HepG2 (cell line): Measurements from ENCODE around the gene BAZ1A. TPM values are rescaled to one million over a fixed set of nuclear protein-coding genes. Genes with fewer than 3 reads are reported as not detected.
A peak's percentile ranks its signal among the peaks of the same experiment; 100 is the strongest.

Experiments used
- ARNT2 ChIP-seq: sonication (generic); formaldehyde crosslinking; IDR thresholded peaks from 2 replicates; pipeline ENCODE4 v1.8.0; 2022; ENCODE audit warnings: mild to moderate bottlenecking, low read depth, missing genetic modification reagents, moderate library complexity
- BCL3 ChIP-seq: sonication (generic); formaldehyde crosslinking; IDR thresholded peaks from 2 replicates; pipeline ENCODE4 v1.5.1; 2020; ENCODE audit warnings: mild to moderate bottlenecking, missing genetic modification reagents, moderate library complexity
- BRF2 ChIP-seq: sonication (generic); formaldehyde crosslinking; IDR thresholded peaks from 2 replicates; pipeline ENCODE4 v1.8.1; 2022; ENCODE audit warnings: mild to moderate bottlenecking, missing genetic modification reagents
- CBX2 ChIP-seq, 2 experiments: fragments of 200-600 bp in 1 of 2; sonication (generic); formaldehyde crosslinking in 1 of 2; IDR thresholded peaks; 2 replicates each; pipeline versions ENCODE4 v1.7.0 to v1.8.1; 2018 to 2022; ENCODE audit warnings: low read depth in 2 of 2, low read length in 1 of 2, mild to moderate bottlenecking in 1 of 2, missing genetic modification reagents in 1 of 2
- EEA1 ChIP-seq: sonication (generic); formaldehyde crosslinking; IDR thresholded peaks from 2 replicates; pipeline ENCODE4 v1.5.1; 2020; ENCODE audit warnings: mild to moderate bottlenecking, missing genetic modification reagents, borderline replicate concordance
- ELF1 ChIP-seq: sonication (generic); formaldehyde crosslinking; IDR thresholded peaks from 2 replicates; pipeline ENCODE4 v1.4.0; 2020; ENCODE audit warnings: missing genetic modification reagents
- ETV6 ChIP-seq: sonication (generic); formaldehyde crosslinking; conservative IDR thresholded peaks from 2 replicates; pipeline ENCODE4 v1.4.0; 2020; ENCODE audit warnings: missing genetic modification reagents
- FOXJ3 ChIP-seq: sonication (generic); formaldehyde crosslinking; IDR thresholded peaks from 2 replicates; pipeline ENCODE4 v1.4.0; 2020; ENCODE audit warnings: missing genetic modification reagents, mild to moderate bottlenecking, borderline replicate concordance
- HNF1B ChIP-seq: sonication (generic); formaldehyde crosslinking; IDR thresholded peaks from 2 replicates; pipeline ENCODE4 v1.5.1; 2020; ENCODE audit warnings: mild to moderate bottlenecking, moderate library complexity, missing genetic modification reagents
- KLF12 ChIP-seq: sonication (generic); formaldehyde crosslinking; IDR thresholded peaks from 2 replicates; pipeline ENCODE4 v1.4.0; 2020; ENCODE audit warnings: missing genetic modification reagents, borderline replicate concordance
- LCORL ChIP-seq, 2 experiments: fragments of 450-650 bp in 1 of 2; sonication (generic) in 1 of 2; formaldehyde crosslinking in 1 of 2; IDR thresholded peaks; 2 replicates each; pipeline versions ENCODE4 v1.5.0 to v1.6.1; 2017 to 2020; ENCODE audit warnings: antibody characterized with exemption in 1 of 2, missing genetic modification reagents in 1 of 2
- MXD1 ChIP-seq: sonication (generic); formaldehyde crosslinking; IDR thresholded peaks from 2 replicates; pipeline ENCODE4 v1.4.0; 2020; ENCODE audit warnings: mild to moderate bottlenecking, missing genetic modification reagents
- NR2F2 ChIP-seq: IDR thresholded peaks from 2 replicates; pipeline ENCODE4 v1.6.1; 2012; ENCODE audit warnings: low read depth, inconsistent platforms, borderline replicate concordance
- PAWR ChIP-seq: sonication (generic); formaldehyde crosslinking; IDR thresholded peaks from 2 replicates; pipeline ENCODE4 v1.4.0; 2020; ENCODE audit warnings: missing genetic modification reagents, mild to moderate bottlenecking, borderline replicate concordance
- SOX5 ChIP-seq: IDR thresholded peaks from 2 replicates; pipeline ENCODE4 v1.6.1; 2016; ENCODE audit warnings: borderline replicate concordance
- TRAFD1 ChIP-seq: sonication (generic); formaldehyde crosslinking; IDR thresholded peaks from 2 replicates; pipeline ENCODE4 v1.5.1; 2020; ENCODE audit warnings: missing genetic modification reagents, mild to moderate bottlenecking, borderline replicate concordance
- TSC22D2 ChIP-seq: sonication (generic); formaldehyde crosslinking; IDR thresholded peaks from 2 replicates; pipeline ENCODE4 v1.5.1; 2020; ENCODE audit warnings: missing genetic modification reagents, mild to moderate bottlenecking, borderline replicate concordance
- WIZ ChIP-seq: sonication (generic); formaldehyde crosslinking; IDR thresholded peaks from 2 replicates; pipeline ENCODE4 v1.5.1; 2020; ENCODE audit warnings: mild to moderate bottlenecking, missing genetic modification reagents
- ZNF280B ChIP-seq: sonication (generic); formaldehyde crosslinking; IDR thresholded peaks from 2 replicates; pipeline ENCODE4 v1.5.0; 2020; ENCODE audit warnings: missing genetic modification reagents, mild to moderate bottlenecking, borderline replicate concordance
- polyA plus RNA-seq, 8 experiments: library from polyadenylated mRNA; depleted of rRNA in 3 of 8; stranded (reverse) in 7 of 8; unstranded in 1 of 8; fragments of >200 nt; fragmentation: Illumina TruSeq in 4 of 8; extraction: Trizol in 4 of 8; gene quantifications; 2 replicates each; pipeline versions ENCODE4 v1.2.1 to v1.2.3, GENCODE V29; 2011 to 2016; ENCODE audit warnings: low read depth in 4 of 8, missing spikeins in 1 of 8, mixed read lengths in 1 of 8; ENCODE audit not compliant: insufficient read depth in 1 of 8
- total RNA-seq, 5 experiments: library from RNA; depleted of rRNA; stranded (reverse); fragments of >200 nt; fragmentation: Illumina TruSeq; extraction: Trizol; gene quantifications; 2 replicates each; pipeline ENCODE4 v1.2.3, GENCODE V29; 2016; ENCODE audit warnings: low read depth in 1 of 5

Gene BAZ1A
- total and polyA plus RNA-seq, 2 of the 13 experiments (the other 11 are each of a cell fraction or from before 2014, with no cell fraction given) = 20.9 to 56.8 TPM

GRCh38 chr14:34797747-34798583 lies 77.2 kb downstream of the BAZ1A start (continued):
- TF ChIP-seq TSC22D2 (CRISPR knock-in tag) = 0 out of 2 replicates have a peak, but pooled peaks have one; percentile 39
- TF ChIP-seq LCORL (IDR thresholded peaks at IDR 0.05) = no peak
- no peak; the same call in 1 of the 2 replicates for TF ChIP-seq LCORL (CRISPR knock-in tag; IDR thresholded peaks at IDR 0.05)
- 0 out of 2 replicates have a peak, but pooled peaks have one; percentile 55 for TF ChIP-seq ETV6
- TF ChIP-seq ELF1 = no peak
- TF ChIP-seq WIZ (CRISPR knock-in tag) = no peak
- no peak for TF ChIP-seq MXD1
- peak; percentile 56; the same call in 1 of the 2 replicates for TF ChIP-seq SOX5 (CRISPR knock-in tag)
- TF ChIP-seq KLF12 (CRISPR knock-in tag) = peak; percentile 83; the same call in 1 of the 2 replicates
- peak; percentile 82 for TF ChIP-seq BCL3
- TF ChIP-seq NR2F2 = no peak; the same call in 1 of the 2 replicates
- TF ChIP-seq ARNT2 (CRISPR knock-in tag) = peak; percentile 67; the same call in 1 of the 2 replicates
- TF ChIP-seq HNF1B (CRISPR knock-in tag) = peak; percentile 37; the same call in 1 of the 2 replicates
- no peak for TF ChIP-seq PAWR (CRISPR knock-in tag)
- TF ChIP-seq EEA1 (CRISPR knock-in tag) = no peak
- TF ChIP-seq BRF2 (CRISPR knock-in tag) = no peak
- peak; percentile 86; the same call in 1 of the 2 replicates for TF ChIP-seq ZNF280B (CRISPR knock-in tag)
- no peak for TF ChIP-seq CBX2 (IDR thresholded peaks at IDR 0.05; ENCODE audit: low read depth, low read length)
- no peak for TF ChIP-seq CBX2 (CRISPR knock-in tag; IDR thresholded peaks at IDR 0.05; ENCODE audit: low read depth)
- TF ChIP-seq TRAFD1 (CRISPR knock-in tag) = no peak
- TF ChIP-seq FOXJ3 (CRISPR knock-in tag) = peak; percentile 67; the same call in 1 of the 2 replicates
